Astrocyte (in vitro differentiated cells and primary cell): ENCODE results near the gene SETD6. TPM values are rescaled to one million over a fixed set of nuclear protein-coding genes. Genes with fewer than 3 reads are reported as not detected.

Experiments
- DNase-seq: peaks from one replicate; pipeline ENCODE4 v3.0.0-alpha.2; 2010; ENCODE audit warnings: low read depth
- FAIRE-seq: peaks from 2 replicates; lab custom pipeline; 2011; peaks lifted over from hg19 to GRCh38; lab: Jason Lieb, UNC
- H2AFZ ChIP-seq: 2 replicates; pipeline ENCODE4 v1.6.0; 2012; ENCODE audit warnings: low read depth, low read length, inconsistent platforms
- H3K27ac ChIP-seq: 2 replicates; pipeline ENCODE4 v1.5.1; 2011; ENCODE audit warnings: low read depth, low read length, inconsistent platforms
- H3K27me3 ChIP-seq: 2 replicates; pipeline ENCODE4 v1.6.0; 2011; ENCODE audit warnings: low read length, inconsistent platforms; ENCODE audit not compliant: insufficient read depth
- H3K36me3 ChIP-seq: 2 replicates; pipeline ENCODE4 v1.5.1; 2011; ENCODE audit warnings: low read length, inconsistent platforms; ENCODE audit not compliant: insufficient read depth
- H3K4me1 ChIP-seq: 2 replicates; pipeline ENCODE4 v1.5.1; 2011; ENCODE audit warnings: low read length, inconsistent platforms; ENCODE audit not compliant: insufficient read depth
- H3K4me2 ChIP-seq: 2 replicates; pipeline ENCODE4 v1.6.0; 2012; ENCODE audit warnings: low read length, inconsistent platforms
- H3K4me3 ChIP-seq: 2 replicates; pipeline ENCODE4 v1.5.1; 2011; ENCODE audit warnings: low read depth, mild to moderate bottlenecking, low read length, inconsistent platforms; ENCODE audit not compliant: insufficient read depth
- H3K79me2 ChIP-seq: 2 replicates; pipeline ENCODE4 v1.6.0; 2012; ENCODE audit warnings: mild to moderate bottlenecking, low read length, inconsistent platforms; ENCODE audit not compliant: insufficient read depth
- H3K9ac ChIP-seq: 2 replicates; pipeline ENCODE4 v1.6.0; 2012; ENCODE audit warnings: mild to moderate bottlenecking, low read length, inconsistent platforms
- H3K9me3 ChIP-seq: 2 replicates; pipeline ENCODE4 v1.5.1; 2012; ENCODE audit warnings: low read depth, mild to moderate bottlenecking, low read length, inconsistent platforms; ENCODE audit not compliant: insufficient read depth
- H4K20me1 ChIP-seq: 2 replicates; pipeline ENCODE4 v1.6.0; 2012; ENCODE audit warnings: low read length, inconsistent platforms; ENCODE audit not compliant: insufficient read depth
- H3K27ac Mint-ChIP-seq: one replicate; pipeline ENCODE4 v1.8.0; 2021; ENCODE audit warnings: mild to moderate bottlenecking, mixed read lengths; ENCODE audit not compliant: unreplicated experiment
- H3K27me3 Mint-ChIP-seq: one replicate; pipeline ENCODE4 v1.8.0; 2021; ENCODE audit warnings: low read depth, mixed read lengths; ENCODE audit not compliant: unreplicated experiment
- H3K36me3 Mint-ChIP-seq: one replicate; pipeline ENCODE4 v1.8.0; 2021; ENCODE audit warnings: low read depth, mixed read lengths; ENCODE audit not compliant: unreplicated experiment
- H3K4me1 Mint-ChIP-seq: one replicate; pipeline ENCODE4 v1.8.0; 2021; ENCODE audit warnings: low read depth, mixed read lengths; ENCODE audit not compliant: unreplicated experiment
- H3K4me3 Mint-ChIP-seq: one replicate; pipeline ENCODE4 v1.8.0; 2021; ENCODE audit warnings: mild to moderate bottlenecking, moderate library complexity, mixed read lengths; ENCODE audit not compliant: unreplicated experiment
- H3K9me3 Mint-ChIP-seq: one replicate; pipeline ENCODE4 v1.8.0; 2021; ENCODE audit warnings: mild to moderate bottlenecking, mixed read lengths; ENCODE audit not compliant: unreplicated experiment
- EZH2 ChIP-seq: IDR thresholded peaks from 2 replicates; pipeline ENCODE4 v1.6.1; 2012; ENCODE audit warnings: mild to moderate bottlenecking, low read length, inconsistent platforms; ENCODE audit not compliant: insufficient read depth
- total RNA-seq: library from RNA; stranded (reverse); gene quantifications from 2 replicates; pipeline ENCODE4 v1.2.1, GENCODE V29; 2021
- TF ChIP-seq, protein P1 (sequence below): IDR thresholded peaks from 2 replicates; pipeline ENCODE4 v1.5.1; 2011; ENCODE audit warnings: low read depth, mild to moderate bottlenecking, inconsistent platforms, low read length, moderate library complexity; ENCODE audit not compliant: insufficient read depth

The SETD6 gene
- total RNA-seq, 1 donor from 2014 or later = 6.7 TPM

DNA sequence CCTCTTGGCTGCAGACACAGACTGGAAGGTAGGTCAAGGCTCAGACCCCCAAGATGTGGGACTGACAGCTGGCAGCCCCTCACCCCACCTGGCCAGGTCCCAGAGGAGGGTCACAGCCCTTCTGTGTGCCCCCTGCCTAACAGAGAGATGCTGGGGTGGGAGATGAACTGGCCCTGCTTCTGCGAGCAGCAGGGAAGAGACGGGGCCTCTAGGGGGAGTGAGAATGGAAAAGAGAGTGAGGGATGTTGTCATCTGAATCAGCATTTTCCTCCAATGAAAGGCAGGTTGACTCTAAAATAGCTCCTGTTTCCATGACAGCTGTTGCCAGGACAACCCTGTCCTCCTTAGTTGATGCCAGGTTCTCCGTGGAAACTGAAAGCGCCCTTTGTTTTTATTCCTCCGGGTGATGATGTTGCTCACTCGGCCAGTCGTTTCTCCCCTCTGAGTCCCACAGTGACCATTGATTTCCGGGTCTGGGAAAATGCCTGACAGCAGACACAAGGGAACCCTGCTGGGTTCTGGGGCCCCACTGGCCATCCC is 20.3 kb upstream of the SETD6 start:
- H3K27me3 Mint-ChIP-seq = peaks cover 8% of the 10 kb centered on the region
- H3K27ac Mint-ChIP-seq = peak overlapping the region; percentile 96
- no peaks in the 10 kb centered on the region for H3K9me3 Mint-ChIP-seq
- peak; percentile 98 for DNase-seq
- no peaks in the 10 kb centered on the region for H3K79me2 ChIP-seq
- H3K4me3 Mint-ChIP-seq = peak overlapping the region; percentile 45
- no peaks in the 10 kb centered on the region for H3K36me3 Mint-ChIP-seq
- peak overlapping the region; percentile 85 for H3K9ac ChIP-seq
- H3K4me2 ChIP-seq = peak overlapping the region; percentile 83
- peaks cover 1% of the 10 kb centered on the region for H3K4me1 Mint-ChIP-seq
- no peaks in the 10 kb centered on the region for H3K27me3 ChIP-seq
- peaks cover 10% of the 10 kb centered on the region for H3K4me1 ChIP-seq
- no peaks in the 10 kb centered on the region for H3K36me3 ChIP-seq
- H3K27ac ChIP-seq = peak overlapping the region; percentile 90
- H3K4me3 ChIP-seq = peak overlapping the region; percentile 47
- no peaks in the 10 kb centered on the region for H3K9me3 ChIP-seq
- H4K20me1 ChIP-seq = no peaks in the 10 kb centered on the region
- no peak for TF ChIP-seq EZH2
- TF ChIP-seq, protein P1, sequence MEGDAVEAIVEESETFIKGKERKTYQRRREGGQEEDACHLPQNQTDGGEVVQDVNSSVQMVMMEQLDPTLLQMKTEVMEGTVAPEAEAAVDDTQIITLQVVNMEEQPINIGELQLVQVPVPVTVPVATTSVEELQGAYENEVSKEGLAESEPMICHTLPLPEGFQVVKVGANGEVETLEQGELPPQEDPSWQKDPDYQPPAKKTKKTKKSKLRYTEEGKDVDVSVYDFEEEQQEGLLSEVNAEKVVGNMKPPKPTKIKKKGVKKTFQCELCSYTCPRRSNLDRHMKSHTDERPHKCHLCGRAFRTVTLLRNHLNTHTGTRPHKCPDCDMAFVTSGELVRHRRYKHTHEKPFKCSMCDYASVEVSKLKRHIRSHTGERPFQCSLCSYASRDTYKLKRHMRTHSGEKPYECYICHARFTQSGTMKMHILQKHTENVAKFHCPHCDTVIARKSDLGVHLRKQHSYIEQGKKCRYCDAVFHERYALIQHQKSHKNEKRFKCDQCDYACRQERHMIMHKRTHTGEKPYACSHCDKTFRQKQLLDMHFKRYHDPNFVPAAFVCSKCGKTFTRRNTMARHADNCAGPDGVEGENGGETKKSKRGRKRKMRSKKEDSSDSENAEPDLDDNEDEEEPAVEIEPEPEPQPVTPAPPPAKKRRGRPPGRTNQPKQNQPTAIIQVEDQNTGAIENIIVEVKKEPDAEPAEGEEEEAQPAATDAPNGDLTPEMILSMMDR = peak; percentile 80
- H2AFZ ChIP-seq = peak overlapping the region; percentile 87
- FAIRE-seq = no peak

DNA sequence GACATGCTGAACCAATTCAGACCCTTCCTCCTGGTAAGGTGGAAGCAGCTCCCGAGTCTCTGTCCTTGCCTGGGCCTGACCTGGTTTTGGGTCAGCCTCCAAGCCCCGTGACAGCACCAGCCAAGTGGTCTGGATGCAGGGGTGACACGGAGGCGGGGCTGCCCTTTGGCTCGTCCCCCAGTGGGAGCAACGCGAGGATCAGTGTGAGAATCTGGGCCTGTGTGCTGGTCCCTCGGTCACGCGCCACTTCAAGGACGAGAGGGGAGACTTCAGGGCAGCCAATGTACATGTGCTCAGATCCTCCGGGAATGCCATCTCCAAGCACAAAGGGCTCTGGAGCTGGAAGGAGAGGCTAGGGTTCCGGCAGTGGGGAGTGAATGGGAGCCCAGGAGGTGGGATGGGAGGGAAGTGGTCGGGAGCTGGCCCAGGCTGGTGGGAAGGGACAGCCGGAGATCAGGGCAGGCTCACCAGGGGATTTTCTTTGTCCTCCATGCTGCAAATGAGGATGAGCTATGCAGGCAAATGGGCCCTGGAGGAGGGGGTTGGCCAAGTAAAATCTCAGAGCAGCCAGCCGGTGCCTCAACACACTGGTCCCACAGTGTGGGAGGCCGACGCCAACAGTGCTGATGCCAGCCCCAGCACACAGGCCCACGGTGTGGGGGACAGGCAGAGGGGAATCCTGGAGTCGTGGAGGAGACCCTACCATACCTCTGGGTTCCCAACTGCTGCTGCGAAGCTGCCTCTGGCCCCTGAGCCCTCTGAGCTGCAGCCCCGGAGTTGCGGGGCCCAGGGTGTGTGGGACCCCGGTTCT is 19.6 kb upstream of the SETD6 start:
- Histone ChIP-seq H3K27me3 (no peaks in the 10 kb centered on the region), H3K4me3 (peak overlapping the region; percentile 47), H3K9me3 (no peaks in the 10 kb centered on the region), H4K20me1 (no peaks in the 10 kb centered on the region), H3K4me2 (peak overlapping the region; percentile 83), H3K9ac (peak overlapping the region; percentile 85), H3K79me2 (no peaks in the 10 kb centered on the region), H3K4me1 (peaks cover 16% of the 10 kb centered on the region), H2AFZ (peak overlapping the region; percentile 87), H3K27ac (peak overlapping the region; percentile 90), H3K36me3 (no peaks in the 10 kb centered on the region)
- peaks cover 1% of the 10 kb centered on the region for H3K4me1 Mint-ChIP-seq
- H3K4me3 Mint-ChIP-seq = no peak overlapping the region
- H3K36me3 Mint-ChIP-seq = no peaks in the 10 kb centered on the region
- no peak for TF ChIP-seq EZH2
- TF ChIP-seq, protein P1 = no peak
- no peak for DNase-seq
- peak overlapping the region; percentile 96 for H3K27ac Mint-ChIP-seq
- FAIRE-seq = no peak
- peaks cover 3% of the 10 kb centered on the region for H3K27me3 Mint-ChIP-seq
- H3K9me3 Mint-ChIP-seq = no peaks in the 10 kb centered on the region

DNA sequence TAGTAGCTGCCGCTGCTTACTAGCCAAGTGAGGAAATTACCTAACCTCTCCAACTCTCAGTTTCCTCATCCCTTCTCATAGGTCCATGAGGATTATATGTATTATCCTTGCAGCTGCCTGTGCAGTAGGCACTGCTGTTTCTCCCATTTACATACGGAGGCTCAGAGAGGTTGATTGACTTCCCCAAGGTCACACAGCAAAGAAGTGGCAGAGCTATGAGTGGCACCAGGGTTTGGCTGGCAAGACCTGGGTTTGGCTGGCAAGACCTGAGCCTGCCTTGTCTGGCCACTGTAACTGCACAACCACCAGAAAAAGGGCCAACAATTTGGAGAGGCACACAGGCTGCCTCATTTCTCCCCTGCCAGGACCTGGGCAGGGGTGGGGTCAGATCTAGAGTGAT is 17.8 kb upstream of the SETD6 start:
- no peaks in the 10 kb centered on the region for H3K9me3 ChIP-seq
- H3K79me2 ChIP-seq = peaks cover 9% of the 10 kb centered on the region
- Mint-ChIP-seq H3K36me3 (no peaks in the 10 kb centered on the region), H3K27ac (no peak overlapping the region), H3K4me3 (no peak overlapping the region), H3K9me3 (no peaks in the 10 kb centered on the region), H3K27me3 (peaks cover 1% of the 10 kb centered on the region), H3K4me1 (peaks cover 3% of the 10 kb centered on the region)
- H3K9ac ChIP-seq = no peak overlapping the region
- no peak overlapping the region for H3K27ac ChIP-seq
- H2AFZ ChIP-seq = no peak overlapping the region
- no peaks in the 10 kb centered on the region for H3K27me3 ChIP-seq
- H3K36me3 ChIP-seq = no peaks in the 10 kb centered on the region
- H3K4me3 ChIP-seq = no peak overlapping the region
- TF ChIP-seq, protein P1 = no peak
- TF ChIP-seq EZH2 = no peak
- H4K20me1 ChIP-seq = peaks cover 11% of the 10 kb centered on the region
- peaks cover 27% of the 10 kb centered on the region for H3K4me1 ChIP-seq
- no peak overlapping the region for H3K4me2 ChIP-seq
- DNase-seq (no peak), FAIRE-seq (no peak)
